HEK293 (cell line): ENCODE measurements around the gene INTS14.

Experiments used
- CTCF ChIP-seq: fragments of 450-650 bp; formaldehyde crosslinking; IDR thresholded peaks from 2 replicates; pipeline ENCODE4 v1.5.1; 2016; ENCODE audit warnings: missing biosample characterization, missing genetic modification characterization
- KLF16 ChIP-seq: fragments of 450-650 bp; formaldehyde crosslinking; IDR thresholded peaks from 2 replicates; pipeline ENCODE4 v1.5.1; 2017; ENCODE audit warnings: missing biosample characterization, missing genetic modification characterization
- TCF7L2 ChIP-seq: IDR thresholded peaks from 2 replicates; pipeline ENCODE4 v1.6.1; 2011; ENCODE audit warnings: low read depth, mild to moderate bottlenecking, inconsistent platforms, low read length, moderate library complexity, borderline replicate concordance
- ZBTB1 ChIP-seq: fragments of 450-650 bp; formaldehyde crosslinking; IDR thresholded peaks from 2 replicates; pipeline ENCODE4 v1.5.1; 2016; ENCODE audit warnings: missing biosample characterization, missing genetic modification characterization
- ZNF24 ChIP-seq: fragments of 450-650 bp; formaldehyde crosslinking; IDR thresholded peaks from 2 replicates; pipeline ENCODE4 v1.5.1; 2016; ENCODE audit warnings: missing biosample characterization, missing genetic modification characterization
- ZNF660 ChIP-seq: fragments of 450-650 bp; IDR thresholded peaks from 2 replicates; pipeline ENCODE4 v1.5.1; 2018; ENCODE audit warnings: missing biosample characterization, mild to moderate bottlenecking, missing genetic modification characterization
- ZNF704 ChIP-seq: fragments of 450-650 bp; formaldehyde crosslinking; IDR thresholded peaks from 2 replicates; pipeline ENCODE4 v1.5.1; 2016; ENCODE audit warnings: missing biosample characterization, missing genetic modification characterization
- TF ChIP-seq, protein P1 (sequence below): fragments of 450-650 bp; formaldehyde crosslinking; IDR thresholded peaks from 2 replicates; pipeline ENCODE4 v1.5.1; 2016; ENCODE audit warnings: missing biosample characterization, missing genetic modification characterization
- TF ChIP-seq, protein P2 (sequence below): fragments of 450-650 bp; formaldehyde crosslinking; IDR thresholded peaks from 2 replicates; pipeline ENCODE4 v1.5.1; 2016; ENCODE audit warnings: missing biosample characterization, missing genetic modification characterization
- TF ChIP-seq, protein P3 (sequence below): fragments of 450-650 bp; formaldehyde crosslinking; IDR thresholded peaks from 2 replicates; pipeline ENCODE4 v1.5.1; 2016; ENCODE audit warnings: missing biosample characterization, missing genetic modification characterization

DNA sequence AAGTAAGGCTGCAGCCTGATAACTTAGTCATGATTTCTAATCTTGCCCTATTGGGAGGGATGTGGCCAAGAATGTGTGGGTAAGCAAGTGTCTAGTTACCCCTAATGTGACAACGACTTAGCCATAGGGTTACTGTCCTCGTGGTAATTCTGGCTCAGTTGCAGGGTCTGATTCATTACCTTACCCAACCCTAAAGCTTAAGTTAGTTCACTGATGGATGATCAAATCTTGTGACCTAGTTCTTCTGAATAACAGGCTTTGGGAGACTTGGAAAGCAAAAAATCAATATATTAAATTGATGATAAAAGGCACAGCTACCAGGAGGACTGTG is 1.6 kb upstream of the INTS14 start:
- TF ChIP-seq, protein P1, sequence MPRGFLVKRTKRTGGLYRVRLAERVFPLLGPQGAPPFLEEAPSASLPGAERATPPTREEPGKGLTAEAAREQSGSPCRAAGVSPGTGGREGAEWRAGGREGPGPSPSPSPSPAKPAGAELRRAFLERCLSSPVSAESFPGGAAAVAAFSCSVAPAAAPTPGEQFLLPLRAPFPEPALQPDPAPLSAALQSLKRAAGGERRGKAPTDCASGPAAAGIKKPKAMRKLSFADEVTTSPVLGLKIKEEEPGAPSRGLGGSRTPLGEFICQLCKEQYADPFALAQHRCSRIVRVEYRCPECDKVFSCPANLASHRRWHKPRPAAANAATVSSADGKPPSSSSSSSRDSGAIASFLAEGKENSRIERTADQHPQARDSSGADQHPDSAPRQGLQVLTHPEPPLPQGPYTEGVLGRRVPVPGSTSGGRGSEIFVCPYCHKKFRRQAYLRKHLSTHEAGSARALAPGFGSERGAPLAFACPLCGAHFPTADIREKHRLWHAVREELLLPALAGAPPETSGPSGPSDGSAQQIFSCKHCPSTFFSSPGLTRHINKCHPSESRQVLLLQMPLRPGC (tag by site-specific recombination), result no peak
- TF ChIP-seq ZNF660, result no peak
- TF ChIP-seq CTCF (tag by site-specific recombination), result no peak
- no peak for TF ChIP-seq KLF16 (tag by site-specific recombination)
- TF ChIP-seq, protein P2, sequence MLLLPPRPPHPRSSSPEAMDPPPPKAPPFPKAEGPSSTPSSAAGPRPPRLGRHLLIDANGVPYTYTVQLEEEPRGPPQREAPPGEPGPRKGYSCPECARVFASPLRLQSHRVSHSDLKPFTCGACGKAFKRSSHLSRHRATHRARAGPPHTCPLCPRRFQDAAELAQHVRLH (tag by site-specific recombination), result no peak
- TF ChIP-seq ZBTB1, result no peak
- no peak for TF ChIP-seq ZNF704
- TF ChIP-seq TCF7L2, result no peak
- TF ChIP-seq, protein P3, sequence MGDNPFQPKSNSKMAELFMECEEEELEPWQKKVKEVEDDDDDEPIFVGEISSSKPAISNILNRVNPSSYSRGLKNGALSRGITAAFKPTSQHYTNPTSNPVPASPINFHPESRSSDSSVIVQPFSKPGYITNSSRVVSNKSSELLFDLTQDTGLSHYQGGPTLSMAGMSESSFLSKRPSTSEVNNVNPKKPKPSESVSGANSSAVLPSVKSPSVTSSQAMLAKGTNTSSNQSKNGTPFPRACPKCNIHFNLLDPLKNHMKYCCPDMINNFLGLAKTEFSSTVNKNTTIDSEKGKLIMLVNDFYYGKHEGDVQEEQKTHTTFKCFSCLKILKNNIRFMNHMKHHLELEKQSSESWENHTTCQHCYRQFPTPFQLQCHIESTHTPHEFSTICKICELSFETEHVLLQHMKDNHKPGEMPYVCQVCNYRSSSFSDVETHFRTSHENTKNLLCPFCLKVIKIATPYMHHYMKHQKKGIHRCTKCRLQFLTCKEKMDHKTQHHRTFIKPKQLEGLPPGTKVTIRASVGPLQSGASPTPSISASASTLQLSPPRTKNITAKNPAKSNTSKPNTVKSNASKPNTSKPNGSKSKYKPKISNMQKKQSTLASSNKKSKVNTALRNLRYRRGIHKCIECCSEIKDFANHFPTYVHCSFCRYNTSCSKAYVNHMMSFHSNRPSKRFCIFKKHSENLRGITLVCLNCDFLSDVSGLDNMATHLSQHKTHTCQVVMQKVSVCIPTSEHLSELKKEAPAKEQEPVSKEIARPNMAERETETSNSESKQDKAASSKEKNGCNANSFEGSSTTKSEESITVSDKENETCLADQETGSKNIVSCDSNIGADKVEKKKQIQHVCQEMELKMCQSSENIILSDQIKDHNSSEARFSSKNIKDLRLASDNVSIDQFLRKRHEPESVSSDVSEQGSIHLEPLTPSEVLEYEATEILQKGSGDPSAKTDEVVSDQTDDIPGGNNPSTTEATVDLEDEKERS, result no peak
- no peak for TF ChIP-seq ZNF24 (tag by site-specific recombination)
